NOMO-1 treated with DMSO at 0.1 percent for 48 hours (cell line): Measurements from ENCODE around the gene TMC8.
A peak's percentile ranks its signal among the peaks of the same experiment; 100 is the strongest.
"Not testable (repeated sequence)": the region's sequence is repeated elsewhere in the genome, so short reads cannot be mapped to it uniquely, and the experiment has no call there.

Experiments
- DNase-seq: peaks from one replicate; lab custom pipeline; 2025; ENCODE audit not compliant: unreplicated experiment; lab: John Stamatoyannopoulos, UW

TMC8 gene

GRCh38 chr17:78108726-78109488 is 21.7 kb upstream of the TMC8 start:
- no peak for DNase-seq

DNA sequence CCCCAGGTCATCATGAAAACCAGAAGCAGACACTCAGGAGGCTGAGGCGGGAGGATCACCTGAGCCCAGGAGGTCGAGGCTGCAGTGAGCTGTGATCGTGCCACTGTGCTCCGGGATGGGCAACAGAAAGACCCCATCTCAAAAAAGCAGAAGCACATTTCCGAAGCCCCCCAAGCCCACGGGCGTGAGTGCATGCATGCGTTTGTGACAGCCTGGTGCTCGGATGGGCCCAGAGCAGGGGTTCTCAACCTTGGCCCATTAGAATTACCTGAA is 21.1 kb upstream of the TMC8 start:
- DNase-seq: no peak

- no peak for DNase-seq
These were observed 20.1 kb upstream of the TMC8 start for GRCh38 chr17:78110363-78111015.

GRCh38 chr17:78111016-78111726 is 19.4 kb upstream of the TMC8 start:
- no peak for DNase-seq

- DNase-seq: no peak
These were observed 18.6 kb upstream of the TMC8 start for GRCh38 chr17:78111727-78112517.

DNA sequence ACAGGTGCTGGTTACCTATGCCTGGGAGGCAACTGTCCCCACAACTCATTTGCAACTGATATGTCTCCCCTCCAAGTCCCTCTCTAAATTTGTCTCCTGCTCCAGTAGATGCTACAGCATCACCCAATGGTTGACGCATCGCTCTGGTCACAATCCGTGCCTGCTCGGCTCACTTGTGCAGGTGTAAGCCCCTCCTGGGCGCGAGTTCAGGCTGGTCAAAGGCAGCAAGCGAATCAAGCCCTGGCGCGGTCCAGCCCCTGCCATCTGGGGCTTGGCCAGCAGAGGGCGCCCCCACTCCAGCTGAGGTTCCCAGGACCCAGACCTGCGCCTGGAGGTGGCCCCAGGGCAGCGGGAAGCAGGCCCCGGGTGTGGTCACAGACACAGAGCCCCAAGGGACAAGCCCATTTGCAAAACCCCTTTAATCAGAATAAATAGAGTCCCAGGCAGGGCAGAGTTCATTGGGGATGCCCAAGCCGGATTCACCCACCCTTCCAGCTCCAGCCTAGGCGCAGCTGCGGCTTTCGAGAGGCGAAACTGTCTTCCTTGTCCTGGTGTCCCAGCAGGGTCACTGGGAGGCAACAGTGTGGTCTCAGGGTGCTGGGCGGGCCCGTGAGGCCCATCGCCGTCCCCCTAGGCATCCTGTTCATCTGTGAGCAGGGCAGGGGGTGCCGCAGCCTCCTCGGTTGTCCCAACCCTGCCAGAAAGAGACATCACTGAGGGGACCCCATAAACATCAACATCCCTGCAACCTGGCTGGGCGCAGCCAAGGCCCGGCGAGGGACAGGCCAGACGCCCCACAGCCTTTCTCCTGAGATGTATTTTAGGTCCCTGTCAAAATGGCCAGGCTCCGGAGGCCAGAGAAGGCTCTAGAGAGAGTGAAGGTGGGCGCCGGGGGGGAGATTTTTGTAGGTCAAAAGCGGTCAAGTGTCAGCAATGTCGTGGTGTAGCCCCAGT is 17.8 kb upstream of the TMC8 start:
- peak; percentile 59 for DNase-seq

GRCh38 chr17:78113804-78114785 is 16.5 kb upstream of the TMC8 start:
- DNase-seq: no peak

DNA sequence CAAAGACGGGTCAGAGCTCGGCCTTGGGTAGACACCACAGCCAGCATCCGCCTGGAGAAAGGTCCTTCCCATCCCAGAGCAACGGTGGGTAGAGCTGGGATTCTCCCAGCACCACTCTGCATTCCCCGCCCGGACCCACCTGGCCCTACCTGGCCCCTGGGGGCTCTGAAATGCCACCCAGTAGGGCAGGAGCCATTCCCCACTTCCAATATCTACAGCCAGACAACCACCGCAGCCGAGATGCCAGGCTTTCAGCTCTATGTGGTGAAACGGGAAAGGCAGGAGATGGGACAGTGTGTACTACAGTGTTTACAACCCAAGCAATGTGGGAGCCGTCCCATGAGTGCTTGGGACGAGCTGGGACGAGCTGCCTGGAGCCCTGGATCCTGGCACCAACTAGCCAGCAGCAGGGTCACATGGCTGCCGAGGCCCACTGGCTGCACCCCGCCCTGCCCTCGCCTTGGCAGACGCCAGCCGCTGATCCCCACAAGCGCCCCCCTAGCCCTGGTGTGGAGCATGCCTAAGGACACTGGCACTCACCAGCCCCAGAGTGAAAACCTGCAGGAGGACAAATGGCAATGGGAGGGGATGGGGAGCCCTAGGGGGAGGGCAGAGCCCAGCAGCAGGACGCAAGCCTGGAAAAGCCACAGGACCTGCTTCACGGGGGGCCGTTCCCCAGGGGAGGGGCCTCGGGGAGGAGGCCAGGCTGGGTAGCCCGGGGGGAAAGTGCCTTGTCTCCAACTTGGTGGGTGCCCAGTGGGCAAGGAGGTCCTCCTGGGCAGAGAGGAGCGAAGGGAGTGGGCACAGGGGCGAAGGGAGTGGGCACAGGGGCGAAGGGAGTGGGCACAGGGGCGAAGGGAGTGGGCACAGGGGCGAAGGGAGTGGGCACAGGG is 15.5 kb upstream of the TMC8 start:
- no peak for DNase-seq

DNA sequence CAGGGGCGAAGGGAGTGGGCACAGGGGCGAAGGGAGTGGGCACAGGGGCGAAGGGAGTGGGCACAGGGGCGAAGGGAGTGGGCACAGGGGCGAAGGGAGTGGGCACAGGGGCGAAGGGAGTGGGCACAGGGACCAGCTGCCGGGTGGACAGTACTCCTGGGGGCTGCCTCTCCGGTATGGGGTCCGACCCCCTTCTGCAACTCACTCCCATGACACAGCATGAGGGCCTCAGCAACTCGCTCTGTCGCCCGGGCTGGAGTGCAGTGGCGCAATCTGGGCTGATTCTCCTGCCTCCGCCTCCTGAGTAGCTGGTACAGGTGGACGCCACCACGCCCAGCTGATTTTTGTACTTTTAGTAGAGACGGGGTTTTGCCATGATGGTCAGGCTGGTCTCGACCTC is 14.8 kb upstream of the TMC8 start:
- not testable (repeated sequence) for DNase-seq

- DNase-seq: no peak
These were observed 14.2 kb upstream of the TMC8 start for GRCh38 chr17:78116411-78116810.

DNA sequence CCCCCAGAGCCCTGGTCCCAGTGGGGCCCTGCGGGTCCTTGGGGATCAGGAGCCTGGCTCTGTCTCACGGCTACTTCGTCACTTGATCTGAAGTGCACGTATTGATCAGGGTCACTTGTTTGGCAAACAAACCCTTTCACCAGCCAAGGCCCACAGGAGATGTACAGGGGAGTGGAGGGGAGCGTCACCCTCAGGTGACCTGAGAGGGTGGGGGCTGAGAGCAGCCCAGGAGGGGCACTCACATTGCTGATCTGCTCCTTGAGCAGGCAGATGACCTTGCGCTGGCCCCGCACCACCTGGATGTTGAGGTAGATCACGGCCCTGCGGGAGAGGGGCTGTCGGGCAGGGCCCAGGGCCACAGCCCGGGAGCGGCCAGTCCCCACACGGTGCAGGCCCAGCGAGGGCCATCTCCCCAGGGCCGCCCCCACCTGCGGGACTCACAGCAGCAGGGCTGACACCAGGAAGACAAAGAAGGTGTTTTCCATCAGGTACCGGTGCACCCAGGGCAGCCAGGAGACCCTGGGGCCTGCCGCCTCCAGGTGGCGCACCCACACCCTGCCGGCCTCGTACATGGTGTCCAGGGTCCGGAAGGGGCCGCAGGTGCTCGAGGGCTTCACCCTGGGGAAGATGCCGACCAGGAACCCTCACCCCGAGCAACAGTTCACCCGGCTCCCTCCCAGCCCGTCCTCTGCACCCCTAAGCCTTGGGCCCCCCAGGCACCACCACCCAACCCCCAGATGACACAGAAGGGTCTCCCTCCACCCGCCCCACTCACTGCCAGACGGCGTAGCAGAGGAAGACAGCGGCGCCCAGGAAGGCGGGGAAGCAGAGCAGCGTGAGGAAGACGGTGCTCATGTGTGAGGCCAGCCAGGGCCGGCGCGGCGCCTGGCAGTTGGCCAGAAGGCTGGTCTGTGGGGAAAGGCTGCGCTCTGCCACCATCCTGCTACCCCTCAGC is 13.3 kb upstream of the TMC8 start:
- DNase-seq: no peak

DNA sequence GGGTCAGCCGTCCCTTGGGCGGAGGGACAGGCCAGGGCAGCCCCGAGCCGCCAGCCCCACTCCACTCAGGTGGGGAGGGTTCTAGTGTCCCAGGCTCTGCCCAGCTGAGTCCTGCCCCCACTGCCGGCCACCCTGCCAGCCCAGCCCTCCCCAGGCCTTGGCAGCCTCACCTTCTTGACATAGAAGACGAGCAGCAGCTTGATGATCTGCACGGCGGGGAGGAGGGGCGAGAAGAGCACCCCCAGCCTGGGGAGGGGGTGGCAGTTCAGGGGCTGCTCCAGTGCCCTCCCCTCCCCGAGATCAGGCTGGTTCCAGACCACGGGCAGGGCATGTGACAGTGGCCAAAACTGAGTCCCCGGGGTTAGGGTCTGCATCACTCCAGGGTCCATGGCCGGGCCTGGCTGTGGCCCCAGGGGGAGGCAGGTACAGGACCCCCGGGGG is 11.8 kb upstream of the TMC8 start:
- DNase-seq: no peak

- no peak for DNase-seq
These were observed 10.0 kb upstream of the TMC8 start for GRCh38 chr17:78120537-78120936.

- no peak for DNase-seq
These were observed 9.4 kb upstream of the TMC8 start for GRCh38 chr17:78120971-78121800.

- DNase-seq: no peak
These were observed 8.8 kb upstream of the TMC8 start for GRCh38 chr17:78121801-78122215.
